Fibroblast of skin of scalp (primary cell): Measurements from ENCODE around the gene BCL11A. TPM values are rescaled to one million over a fixed set of nuclear protein-coding genes. Genes with fewer than 3 reads are reported as not detected.
A peak's percentile ranks its signal among the peaks of the same experiment; 100 is the strongest.

Source experiments
- DNase-seq: peaks from one replicate; pipeline ENCODE4 v3.0.0-alpha.2; 2013
- polyA plus RNA-seq, 2 experiments: library from polyadenylated mRNA; unstranded; fragments of 120-200 nt; gene quantifications; one replicate each; pipeline ENCODE4 v1.2.1, GENCODE V29; 2013; ENCODE audit not compliant: insufficient read length in 2 of 2

The BCL11A gene
- polyA plus RNA-seq (2013, experiment 1 of 2; ENCODE audit: insufficient read length): 15.2 TPM
- 13.8 TPM for polyA plus RNA-seq (2013, experiment 2 of 2; ENCODE audit: insufficient read length)

DNA sequence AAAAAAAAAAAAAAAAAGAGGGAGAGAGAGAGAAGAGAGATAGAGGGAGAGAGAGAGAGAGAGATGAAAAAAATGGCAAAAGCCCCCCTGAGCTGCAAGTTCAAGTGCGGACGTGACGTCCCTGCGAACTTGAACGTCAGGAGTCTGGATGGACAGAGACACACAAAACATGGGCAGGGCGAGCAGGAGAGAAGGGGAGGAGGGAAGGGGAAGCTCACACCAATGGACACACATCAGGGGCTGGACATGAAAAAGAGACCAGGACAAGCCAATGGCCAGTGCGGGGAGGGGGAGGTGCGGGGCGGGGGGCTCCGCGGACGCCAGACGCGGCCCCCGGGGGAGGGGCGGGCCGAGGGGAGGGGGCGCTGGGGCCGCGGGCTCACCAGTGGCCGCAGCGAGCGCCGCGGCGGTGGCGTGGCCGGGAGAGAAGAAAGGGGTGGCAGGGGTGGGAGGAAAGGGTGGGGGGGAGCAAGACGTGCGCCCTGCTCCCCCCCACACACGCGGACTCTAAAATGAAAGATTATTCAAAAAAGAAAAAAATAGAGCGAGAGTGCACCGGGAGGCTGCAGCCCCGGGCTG lies at the start of gene BCL11A:
Gene BCL11A, minus strand, starts transcription at position 160 of the 579 bp plus-strand sequence. CDS start 384 bp downstream, outside the sequence.
- DNase-seq: peak; percentile 96

DNA sequence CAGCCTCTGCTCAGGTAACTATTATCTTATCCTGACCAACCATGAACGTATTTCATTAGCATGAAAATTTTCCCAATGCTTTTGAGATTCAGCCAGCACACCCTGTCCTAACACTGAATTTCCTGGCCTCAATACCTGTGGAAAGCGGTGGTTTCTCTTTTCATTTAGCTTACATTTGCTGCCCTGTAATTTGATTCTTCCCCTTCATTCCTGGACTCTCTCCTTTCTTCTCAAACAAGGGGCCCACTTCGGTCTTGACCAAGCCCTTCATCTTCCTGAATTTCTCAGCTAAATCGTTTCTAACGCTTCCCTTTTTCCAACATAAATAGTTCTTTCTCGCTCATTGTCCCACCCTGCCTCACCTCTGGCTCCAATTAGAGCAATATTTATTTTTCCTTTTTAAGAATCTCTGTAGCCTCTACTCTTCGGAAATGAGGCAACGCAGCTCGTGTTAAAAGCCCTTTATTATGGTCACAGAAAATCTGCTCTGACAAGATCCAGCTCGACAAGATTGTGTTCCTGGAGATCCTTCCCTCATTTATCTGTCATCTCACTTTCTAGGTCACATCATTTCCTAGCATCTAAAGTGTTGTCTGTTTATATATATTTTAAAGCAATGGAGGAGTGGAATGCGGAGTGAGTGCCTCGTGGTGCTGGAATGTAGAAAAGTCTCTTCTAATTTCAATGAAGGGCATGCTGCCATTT lies 49.5 kb upstream of the BCL11A start:
- DNase-seq: no peak

DNA sequence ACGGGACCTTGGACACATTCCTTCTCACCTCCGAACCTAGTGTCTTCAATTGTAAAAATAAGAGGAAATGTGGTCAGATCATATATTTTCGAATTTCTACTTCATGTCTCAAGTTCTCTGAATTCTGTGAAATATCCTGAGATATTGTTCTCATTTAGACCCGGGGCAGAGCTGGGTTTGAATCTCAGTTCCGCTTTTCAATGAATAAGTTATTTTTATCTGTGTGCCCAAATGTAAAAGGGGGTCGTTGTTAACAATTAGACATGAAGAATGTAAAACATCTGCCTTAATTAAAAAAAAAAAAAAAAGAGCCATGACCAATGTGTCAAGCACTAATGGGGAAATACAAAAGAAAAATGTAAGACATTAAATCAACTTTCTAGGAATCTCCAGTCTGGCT lies 48.9 kb upstream of the BCL11A start:
- no peak for DNase-seq

DNA sequence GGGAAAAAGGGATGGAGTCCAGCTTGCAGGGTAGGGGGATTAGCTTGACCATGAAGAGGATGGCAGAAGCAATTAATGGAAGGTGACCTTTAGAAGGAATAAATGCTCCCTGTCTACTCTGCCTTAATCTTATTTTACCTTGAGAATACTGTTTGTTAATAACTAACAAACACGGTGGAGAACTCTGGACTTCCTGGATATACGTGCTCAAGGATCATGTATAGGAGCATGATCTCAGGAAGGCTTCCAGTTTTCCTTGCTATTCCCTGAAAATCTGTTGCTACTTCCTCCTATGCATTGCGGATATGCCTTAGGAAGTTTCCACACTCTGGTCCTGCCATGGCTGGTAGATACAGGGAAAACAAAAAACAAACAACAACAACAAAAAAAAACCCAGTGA lies 44.8 kb upstream of the BCL11A start:
- DNase-seq: no peak

DNA sequence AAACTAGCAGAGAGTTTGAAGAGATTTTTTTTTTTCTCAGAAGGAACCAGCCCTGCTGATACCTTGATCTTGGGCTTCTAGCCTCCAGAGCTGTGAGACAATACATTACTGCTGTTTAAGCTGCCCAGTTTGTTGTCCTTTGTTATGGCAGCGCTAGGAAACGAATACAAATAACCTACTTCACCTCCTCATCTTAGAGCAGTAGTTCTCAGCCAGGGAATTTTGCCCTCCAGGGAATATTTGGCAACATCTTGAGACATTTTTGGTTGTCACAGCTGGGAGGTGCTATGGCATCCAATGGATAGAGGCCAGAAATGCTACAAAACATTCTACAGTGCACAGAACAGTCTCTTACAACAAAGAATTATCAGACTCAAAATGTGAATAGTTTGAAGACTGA lies 43.9 kb upstream of the BCL11A start:
- no peak for DNase-seq

DNA sequence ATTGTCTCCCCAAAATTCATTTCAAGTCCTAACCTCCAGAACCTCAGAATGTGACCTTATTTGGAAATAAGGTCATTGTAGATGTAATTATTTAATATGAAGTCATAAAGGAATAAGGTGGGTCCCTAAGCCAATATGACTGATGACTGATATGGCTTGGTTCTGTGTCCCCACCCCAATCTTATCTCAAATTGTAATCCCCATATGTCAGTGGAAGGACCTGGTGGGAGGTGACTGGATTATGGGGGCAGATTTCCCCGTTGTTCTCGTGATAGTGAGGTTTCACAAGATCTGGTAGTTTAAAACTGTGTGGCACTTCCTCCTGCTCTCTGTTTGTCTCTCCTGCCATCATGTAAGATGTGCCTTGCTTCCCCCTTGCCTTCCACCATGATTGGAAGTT lies 43.0 kb upstream of the BCL11A start:
- no peak for DNase-seq

DNA sequence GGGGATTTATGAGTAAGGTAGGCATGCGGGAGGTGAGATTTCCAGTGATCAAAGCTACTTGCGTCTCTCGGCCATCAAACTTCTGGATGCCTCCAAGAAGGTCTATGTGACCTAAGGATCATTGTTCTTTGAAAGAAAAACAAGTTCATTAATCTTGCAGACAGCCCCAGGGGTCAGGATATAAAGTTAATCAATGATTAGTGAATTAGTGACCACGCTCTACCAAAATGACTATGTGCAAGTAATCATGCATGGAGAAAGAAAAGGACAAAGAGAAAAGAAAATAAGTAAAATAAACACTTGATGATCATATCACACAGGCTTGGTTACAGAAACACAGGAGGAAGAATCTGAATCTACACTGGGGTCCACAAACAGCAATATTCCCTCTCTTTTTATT lies 42.5 kb upstream of the BCL11A start:
- no peak for DNase-seq

DNA sequence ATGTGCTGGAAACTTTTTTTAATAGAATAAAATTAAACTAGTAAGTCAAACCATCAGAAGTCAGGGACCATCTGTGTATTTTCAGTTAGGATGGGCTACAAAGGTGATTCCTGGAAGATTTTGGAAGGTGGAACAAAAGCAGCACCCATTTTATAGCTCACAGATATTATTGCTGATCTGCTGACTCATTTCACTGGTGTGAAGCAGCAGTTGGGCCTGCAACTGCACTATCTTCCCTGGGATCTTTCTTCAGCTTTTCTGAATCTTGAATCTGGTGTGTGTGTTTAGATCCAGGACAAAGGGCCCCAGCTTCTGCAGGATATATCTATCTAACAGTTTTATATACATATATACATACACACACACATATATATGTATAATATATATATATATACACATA lies 35.6 kb upstream of the BCL11A start:
- DNase-seq: no peak

DNA sequence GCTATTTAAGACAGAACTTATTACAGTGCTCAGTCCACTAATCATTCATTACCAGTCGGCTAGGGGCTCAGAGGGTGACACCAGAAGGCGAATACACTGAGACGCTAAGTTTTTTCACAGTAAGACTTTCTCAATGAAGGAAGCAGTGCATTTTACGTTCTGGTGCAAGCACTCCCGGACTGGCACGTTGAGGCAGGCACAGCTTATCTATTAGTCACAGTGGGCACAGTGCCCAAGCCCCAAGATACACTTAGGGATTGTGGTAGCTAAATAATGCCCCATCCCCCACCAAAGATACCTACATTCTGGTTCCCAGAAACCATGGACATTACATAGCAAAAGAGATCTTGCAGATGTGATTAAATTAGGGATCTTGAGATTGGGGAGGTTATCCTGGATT lies 32.6 kb upstream of the BCL11A start:
- DNase-seq: no peak

DNA sequence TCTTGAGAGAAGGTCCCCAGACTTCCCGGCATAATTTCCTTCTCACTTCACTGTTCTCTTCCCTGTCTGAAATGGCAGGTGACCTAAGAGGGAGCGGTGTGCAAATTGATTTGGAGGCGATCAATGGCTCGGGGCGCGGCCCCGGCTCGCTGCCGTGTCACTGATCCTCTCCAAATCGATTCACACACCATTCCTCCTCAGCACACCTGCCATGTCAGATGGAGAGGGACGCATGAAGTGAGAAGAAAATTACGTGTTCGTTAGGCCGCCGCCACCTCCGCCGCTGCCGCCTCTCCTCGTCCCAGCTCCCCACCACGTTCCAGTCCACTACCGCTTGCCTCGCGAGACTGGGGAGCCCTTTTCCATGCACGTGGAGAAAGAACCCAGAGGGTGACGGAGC lies 31.8 kb upstream of the BCL11A start:
- no peak for DNase-seq

DNA sequence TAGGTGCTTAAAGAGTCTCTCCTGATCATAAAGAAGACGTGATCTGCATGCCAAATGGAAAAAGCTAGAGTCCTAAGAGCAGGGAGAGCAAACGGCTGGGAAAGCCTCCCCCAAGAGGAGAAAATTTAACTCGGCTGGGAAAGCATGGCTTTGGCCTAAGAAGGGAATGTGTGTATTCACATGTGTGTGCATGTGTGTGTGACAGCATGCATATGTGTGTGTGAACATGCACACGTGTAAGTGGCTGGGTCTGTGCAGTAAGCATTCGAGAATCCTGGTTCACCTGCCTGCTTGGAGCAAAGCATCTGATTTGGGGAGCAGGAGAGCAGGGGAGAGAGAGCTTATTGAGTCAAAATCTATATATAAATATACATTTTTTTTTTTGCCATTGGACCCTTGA lies 30.1 kb upstream of the BCL11A start:
- DNase-seq: no peak

DNA sequence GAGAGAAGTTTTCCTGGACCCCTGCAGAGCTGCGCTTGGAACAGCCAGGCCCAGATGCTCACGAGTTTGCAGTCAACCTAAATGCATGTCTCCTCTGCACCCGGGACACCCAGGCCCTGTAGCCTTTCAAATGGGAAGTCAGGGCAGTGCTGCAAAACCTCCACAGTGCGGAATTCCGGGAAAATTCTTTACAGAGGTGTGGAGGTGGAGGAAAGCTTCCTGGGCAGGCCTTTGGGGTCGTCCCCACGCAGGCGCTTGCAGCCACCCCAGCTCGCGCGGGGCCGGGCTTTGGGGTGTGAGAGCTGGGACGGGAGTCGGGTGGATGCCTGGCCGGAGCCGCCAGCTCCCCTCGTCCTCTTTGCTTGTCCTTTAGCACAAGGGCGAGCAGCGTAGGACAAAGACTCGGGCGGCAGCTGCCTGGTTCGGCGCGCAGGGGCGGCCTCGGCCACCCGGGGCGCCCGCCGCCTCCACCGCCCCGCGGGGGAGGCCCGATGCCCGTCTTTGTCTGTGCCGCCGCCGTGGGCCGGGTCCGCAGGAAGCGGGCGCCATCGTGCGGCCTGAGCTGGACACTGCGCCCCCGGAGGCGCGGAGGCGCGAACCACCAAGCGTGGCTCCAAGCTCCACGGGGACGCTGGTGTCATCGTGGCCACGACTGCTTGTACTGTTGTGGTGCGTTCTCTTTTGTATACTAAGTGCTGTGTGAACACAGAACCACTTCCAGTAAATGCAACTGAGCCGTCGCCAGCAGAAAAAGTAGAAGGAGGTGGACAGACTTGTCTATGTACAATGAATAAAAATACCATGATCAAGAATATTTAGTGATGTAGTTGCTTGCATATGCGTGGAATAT lies 28.2 kb upstream of the BCL11A start:
- DNase-seq: peak; percentile 69

DNA sequence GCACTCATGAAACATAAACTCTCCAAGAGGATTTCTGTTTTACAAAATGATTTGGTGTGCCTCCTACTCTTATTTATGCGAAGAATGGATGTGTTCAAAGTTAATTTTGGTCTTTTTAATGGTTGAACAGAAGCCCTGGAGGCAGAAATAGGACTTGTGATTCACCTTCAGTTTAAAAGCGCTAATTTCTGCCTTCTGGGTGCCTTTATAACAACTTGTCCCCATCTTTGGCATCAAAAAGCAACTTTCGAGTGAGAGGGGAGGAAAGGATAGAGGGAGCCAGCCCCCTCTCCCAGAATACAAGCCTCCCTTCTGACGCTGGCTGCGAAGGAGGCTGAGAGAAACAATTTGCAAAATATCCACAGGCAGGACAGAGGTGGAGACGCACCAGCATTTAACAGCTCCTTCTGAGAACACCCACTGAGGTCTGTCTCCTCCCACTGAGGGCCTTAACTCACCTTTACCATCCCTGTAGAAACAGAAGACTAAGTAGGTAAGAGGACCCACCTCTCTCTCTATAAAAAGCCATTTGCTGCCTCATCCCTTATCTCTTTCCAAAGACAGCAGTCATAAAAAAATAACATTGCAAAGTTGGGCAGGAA lies 24.3 kb upstream of the BCL11A start:
- no peak for DNase-seq

DNA sequence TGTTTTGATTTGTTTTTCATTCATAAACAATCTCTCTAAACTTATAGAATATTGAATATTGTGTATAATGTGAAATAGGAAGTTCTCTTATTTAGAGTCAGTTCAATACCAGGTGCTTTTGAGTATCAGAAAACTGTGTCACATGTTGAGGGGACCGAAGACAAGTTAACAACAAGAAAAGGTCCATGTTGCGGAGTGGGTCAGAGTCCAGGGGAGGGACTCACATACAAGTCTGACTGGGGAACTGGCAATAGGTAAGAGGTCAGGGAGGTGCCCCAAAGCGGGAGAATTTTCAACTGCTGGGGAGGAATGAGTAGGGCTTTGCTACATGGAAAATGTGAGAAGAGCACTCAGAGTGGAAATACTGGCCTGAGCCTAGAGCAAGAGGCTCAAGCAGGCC lies 19.8 kb upstream of the BCL11A start:
- DNase-seq: no peak

DNA sequence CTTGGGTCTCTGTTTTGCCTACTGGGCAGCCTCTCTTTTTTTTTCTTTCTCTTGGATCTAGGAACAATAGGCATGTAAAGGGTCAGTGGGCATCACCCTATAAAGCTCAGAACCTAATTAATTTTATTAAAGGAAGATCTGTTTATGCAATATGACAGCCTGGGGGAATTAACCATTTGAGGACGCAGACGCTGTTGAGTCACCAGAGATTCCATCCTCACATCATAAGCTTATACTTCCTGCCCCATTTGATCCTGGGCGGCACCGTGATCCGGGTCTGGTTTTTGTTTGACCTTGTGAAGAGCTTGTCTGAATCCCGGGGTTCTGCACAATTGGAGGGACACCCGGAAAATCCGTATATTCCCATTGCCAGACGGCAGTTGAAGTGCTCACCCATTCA lies 16.8 kb upstream of the BCL11A start:
- DNase-seq: no peak

DNA sequence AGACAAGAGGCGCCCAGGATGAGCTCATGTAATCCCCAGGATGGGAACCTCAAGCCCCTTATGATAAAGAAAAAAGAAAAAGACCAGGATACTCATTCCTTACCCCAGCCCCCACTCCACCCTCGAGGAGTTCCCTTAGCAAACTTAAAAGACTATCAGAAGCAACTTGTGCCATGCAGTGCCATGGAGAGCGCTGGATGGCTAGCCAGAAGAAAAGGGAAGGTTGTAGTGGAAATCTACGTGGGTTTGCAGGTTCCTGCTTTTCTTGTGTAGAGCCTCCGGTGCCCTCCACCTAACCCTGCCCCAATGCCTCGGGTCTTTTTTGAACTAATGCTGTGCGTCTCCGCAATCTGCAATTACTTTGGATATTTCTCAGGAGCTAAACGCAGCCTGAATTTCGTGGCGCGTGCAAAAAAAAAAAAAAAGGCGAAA lies 16.2 kb upstream of the BCL11A start:
- no peak for DNase-seq

DNA sequence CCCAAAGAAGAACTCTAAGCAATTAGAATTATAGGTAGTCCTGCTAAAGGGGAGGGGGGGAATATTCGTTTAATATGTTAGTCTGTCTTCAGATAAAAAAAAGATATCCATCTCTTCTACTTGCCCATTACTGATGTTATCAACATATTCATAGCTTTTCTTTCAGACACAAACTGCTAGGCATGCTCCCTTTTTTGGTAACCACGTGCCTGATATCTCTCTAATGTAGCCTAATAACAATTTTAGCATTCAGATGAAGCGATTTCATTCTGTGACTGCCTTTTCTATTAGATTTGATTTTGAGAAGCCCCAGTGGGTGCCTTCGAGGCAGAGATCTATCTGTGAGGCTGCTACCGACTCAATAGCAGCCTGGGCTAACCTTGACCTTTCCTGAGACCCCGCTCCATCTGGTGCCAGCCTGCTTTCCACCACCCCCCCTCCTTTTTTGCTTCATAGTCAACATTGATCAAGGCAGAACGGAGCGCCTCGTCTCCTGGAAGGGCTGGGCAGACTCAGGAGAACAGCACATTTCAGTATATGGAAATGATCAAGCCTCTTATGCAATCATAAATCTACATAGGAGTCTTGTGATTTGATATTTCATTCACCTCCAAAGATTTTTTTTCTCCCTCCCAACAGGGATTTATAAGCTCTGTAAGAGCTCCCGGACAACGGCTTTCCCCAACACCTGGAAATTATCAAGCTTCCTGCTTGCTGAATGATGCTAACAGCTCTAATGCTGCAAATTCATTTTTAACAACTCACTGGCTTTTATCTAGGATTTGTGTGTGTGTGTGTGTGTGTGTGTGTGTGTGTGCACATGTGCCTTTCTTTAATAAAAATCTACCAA lies 14.7 kb upstream of the BCL11A start:
- DNase-seq: no peak

DNA sequence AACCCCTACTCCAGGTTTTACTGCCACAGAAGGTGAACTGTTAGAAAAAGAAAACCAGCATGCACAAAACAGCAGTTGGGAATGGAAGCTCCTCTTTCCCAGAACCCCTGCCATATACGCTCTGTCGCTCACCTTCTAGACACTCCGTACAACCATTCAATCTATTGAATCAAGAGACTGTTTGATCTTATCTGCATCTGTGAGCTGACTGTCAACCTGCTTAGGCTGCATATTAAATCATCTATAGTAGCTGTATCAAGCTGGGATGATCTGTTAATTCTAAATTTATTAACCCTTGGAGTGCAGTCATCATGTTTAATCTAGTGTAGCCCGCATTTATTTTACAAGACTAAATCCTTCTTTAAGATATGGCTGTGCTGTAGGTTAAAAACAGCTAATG lies 13.6 kb upstream of the BCL11A start:
- no peak for DNase-seq

DNA sequence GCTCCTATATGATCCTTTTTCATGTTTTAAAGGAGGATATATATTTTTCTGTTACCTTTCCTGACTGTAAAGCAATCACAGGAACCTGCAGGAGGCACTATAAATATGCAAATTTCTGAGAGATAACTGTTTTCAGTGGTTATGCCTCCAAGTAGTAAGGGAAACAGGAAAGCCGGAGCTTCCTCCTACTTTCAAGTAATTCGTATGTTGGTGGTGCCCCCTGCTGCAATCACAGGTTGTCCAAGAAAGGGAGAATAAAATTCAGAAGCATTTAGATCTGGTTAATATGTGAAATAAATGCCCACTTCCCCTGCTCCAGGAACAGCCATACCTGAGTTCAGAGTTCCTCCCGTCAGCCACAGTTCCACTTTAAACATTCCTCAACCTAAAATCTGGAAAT lies 12.0 kb upstream of the BCL11A start:
- DNase-seq: peak; percentile 49

DNA sequence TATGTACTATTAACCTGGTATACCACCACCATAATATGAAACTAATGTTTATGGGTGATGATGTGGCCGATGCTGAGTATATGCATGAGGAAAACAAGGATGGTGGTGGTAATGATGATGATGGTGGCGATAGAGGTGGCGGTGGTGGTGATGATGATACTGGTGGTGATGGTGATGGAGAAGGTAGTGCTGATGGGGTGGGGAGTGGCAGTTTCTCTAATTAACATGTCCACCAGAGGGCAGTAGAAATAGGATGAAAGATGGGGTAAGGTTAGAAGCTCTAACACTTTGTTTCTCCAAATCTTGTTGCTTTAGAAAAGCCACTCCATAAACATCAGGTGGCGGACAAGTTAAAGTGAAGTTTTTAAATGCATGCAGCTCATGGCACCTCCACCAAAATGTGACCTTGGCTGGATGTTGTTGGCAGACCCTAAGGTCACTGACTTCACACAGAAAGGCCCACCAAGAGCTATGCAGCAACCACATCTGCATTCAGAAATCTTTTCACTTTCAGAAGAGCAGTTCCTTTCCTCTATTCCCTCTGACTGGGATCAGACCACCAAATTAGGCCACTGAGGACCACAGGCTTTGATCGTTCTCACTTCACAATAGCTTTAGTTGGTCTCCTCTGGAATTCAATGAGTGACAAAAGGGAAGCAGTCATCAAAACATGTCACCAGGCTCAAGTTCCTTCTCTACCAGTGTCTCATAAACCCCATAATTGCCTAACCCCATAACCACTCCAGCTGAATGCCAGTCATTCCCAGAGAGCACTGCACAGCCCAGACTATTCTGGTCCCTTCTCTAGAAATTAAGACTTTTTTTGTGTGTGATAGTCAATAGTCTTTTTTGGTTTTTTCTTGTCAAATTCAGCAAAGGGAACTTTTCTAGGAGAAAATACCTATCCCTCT lies 7.5 kb upstream of the BCL11A start:
- peak; percentile 36 for DNase-seq

DNA sequence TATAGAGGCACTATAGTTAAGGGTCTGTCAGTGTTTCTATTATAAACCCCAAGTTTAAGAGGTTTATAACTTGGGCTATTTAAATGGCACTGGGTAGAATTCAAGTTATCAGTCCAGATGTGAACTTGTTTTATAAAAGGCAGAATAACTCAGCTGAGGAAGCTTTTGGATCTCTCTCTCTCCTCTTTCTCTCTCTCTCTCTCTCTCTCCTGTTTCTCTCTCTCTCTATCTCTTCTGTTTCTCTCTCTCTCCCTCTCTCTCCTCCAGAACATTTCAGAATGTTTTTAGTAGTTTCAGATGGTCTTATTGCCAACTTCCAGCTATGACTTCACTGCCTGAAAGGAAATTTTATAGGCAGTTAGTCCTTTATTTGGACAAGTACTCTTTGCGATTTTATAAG lies 6.4 kb upstream of the BCL11A start:
- DNase-seq: no peak
